HT1080 (cell line): ENCODE results near the gene NR5A1. TPM values are rescaled to one million over a fixed set of nuclear protein-coding genes. Genes with fewer than 3 reads are reported as not detected.

ENCODE experiments used
- DNase-seq: peaks from one replicate; pipeline ENCODE4 v3.0.0-alpha.2; 2015; ENCODE audit warnings: low read depth
- total RNA-seq: library from RNA; depleted of rRNA; stranded (reverse); fragments of >200 nt; shearing (Covaris generic); gene quantifications from 2 replicates; pipeline ENCODE4 v1.2.3, GENCODE V29; 2014

Gene NR5A1
- total RNA-seq, 1 experiment from 2014 or later: not detected

GRCh38 chr9:124514874-124515273 is 7.7 kb upstream of the NR5A1 start:
- no peak for DNase-seq

- DNase-seq: no peak
Measured at GRCh38 chr9:124514125-124514524, 6.9 kb upstream of the NR5A1 start.

DNA sequence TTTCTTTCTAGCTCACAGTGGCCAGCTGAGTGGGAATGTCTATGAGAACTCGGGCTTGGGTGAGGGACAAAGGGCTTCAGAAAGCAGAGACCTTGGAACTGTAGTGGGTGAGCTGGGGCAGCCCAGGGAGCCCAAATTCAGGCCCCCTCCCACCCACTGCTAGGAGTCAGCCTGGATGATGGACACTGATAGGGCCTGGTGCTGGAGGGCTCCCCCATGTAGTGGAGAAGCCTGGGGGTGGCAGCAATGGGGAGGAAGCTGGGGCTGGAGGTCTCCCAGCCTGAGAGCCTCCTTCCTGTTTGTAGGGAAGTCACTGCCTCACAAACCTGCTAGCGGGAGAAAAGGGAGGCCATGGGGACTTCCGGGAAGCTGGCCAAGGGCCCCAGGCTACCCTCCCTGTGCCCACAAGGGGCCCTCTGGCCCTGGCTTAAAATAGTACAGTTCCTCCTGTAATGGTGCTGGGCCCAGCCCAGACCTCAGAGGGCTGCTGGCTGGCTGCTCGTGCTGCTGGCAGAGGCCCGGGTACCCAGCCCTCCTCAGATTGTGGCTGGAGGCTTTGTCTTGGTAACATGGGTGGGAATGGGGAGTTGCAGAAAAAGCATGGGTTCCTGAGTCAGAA is 6.3 kb upstream of the NR5A1 start:
- DNase-seq: no peak

- DNase-seq: no peak
Measured at GRCh38 chr9:124512806-124513204, 5.6 kb upstream of the NR5A1 start.

GRCh38 chr9:124511891-124512805 is 4.9 kb upstream of the NR5A1 start:
- DNase-seq: no peak

GRCh38 chr9:124511426-124511840 is 4.2 kb upstream of the NR5A1 start:
- no peak for DNase-seq

- no peak for DNase-seq
Measured at GRCh38 chr9:124510650-124511425, 3.6 kb upstream of the NR5A1 start.

GRCh38 chr9:124507880-124508423 is 753 bp upstream of the NR5A1 start:
- DNase-seq: no peak

DNA sequence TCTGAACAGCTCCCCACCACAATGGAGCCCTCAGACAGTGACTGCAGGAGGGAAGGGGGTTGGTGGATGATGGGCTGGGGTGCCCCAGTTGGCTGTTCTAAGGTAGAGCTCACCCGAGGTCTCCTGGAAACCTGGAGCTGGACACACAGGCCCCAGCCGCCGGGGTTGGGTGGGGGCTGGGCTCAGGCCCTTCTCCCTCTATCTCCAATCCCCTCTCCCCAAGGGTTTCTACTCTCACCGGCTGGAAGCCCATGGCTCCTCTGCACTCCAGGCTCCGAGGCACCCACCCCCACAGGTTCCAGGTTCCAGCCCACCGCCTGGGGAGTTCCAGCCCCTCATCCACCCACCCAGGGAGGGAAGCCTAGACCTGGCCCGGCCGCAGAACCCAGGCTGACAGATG is 766 bp downstream of the NR5A1 start:
- no peak for DNase-seq

- no peak for DNase-seq
Measured at GRCh38 chr9:124505901-124506346, 1.3 kb downstream of the NR5A1 start.

GRCh38 chr9:124505006-124505900 is 1.9 kb downstream of the NR5A1 start:
- DNase-seq: no peak

GRCh38 chr9:124504530-124505005 is 2.6 kb downstream of the NR5A1 start:
- DNase-seq: no peak

- no peak for DNase-seq
Measured at GRCh38 chr9:124503713-124504529, 3.3 kb downstream of the NR5A1 start.

- no peak for DNase-seq
Measured at GRCh38 chr9:124502711-124503702, 4.2 kb downstream of the NR5A1 start.

GRCh38 chr9:124501771-124502320 is 5.4 kb downstream of the NR5A1 start:
- no peak for DNase-seq

DNA sequence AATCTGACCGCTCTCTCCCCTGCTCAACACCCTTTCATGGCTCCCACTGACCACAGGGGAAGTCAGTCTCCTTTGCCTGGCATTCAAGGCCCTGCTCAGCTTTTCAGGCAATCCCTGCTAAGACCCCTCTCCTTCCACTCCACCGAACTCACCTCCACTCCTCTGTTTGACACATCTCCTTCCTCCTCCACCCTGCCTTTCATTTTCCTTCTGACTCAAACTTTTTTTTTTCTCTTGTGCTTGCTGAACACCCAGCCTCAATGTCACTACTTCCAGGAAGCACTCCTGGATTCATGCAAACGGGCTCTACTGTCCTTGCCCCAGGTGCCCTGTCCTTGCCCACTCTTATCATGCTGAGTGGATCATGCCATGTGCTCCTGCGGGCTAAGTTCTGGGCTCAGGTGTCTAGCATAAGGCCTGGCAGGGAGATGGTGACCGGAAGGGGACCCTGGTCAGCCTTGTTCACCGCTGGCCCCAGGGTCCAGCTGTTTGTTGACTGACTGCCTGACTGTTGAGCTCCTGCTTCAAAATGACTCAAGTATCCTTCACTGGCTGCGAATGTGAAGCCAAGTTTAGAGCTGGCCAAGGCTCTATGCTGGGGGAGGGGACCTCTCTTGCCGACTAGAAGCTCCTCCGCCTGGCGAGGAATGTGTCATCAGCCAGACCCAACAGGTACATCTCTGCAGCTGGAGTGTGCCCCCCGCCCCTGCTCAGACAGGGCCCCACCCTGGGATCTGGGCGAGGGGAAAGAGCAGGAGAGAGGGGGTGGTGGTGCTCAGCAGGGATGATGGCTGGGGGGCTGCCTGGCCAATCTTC is 6.2 kb downstream of the NR5A1 start:
- DNase-seq: no peak
